ENCODE data around the gene CCDC142.

Gene CCDC142

DNA sequence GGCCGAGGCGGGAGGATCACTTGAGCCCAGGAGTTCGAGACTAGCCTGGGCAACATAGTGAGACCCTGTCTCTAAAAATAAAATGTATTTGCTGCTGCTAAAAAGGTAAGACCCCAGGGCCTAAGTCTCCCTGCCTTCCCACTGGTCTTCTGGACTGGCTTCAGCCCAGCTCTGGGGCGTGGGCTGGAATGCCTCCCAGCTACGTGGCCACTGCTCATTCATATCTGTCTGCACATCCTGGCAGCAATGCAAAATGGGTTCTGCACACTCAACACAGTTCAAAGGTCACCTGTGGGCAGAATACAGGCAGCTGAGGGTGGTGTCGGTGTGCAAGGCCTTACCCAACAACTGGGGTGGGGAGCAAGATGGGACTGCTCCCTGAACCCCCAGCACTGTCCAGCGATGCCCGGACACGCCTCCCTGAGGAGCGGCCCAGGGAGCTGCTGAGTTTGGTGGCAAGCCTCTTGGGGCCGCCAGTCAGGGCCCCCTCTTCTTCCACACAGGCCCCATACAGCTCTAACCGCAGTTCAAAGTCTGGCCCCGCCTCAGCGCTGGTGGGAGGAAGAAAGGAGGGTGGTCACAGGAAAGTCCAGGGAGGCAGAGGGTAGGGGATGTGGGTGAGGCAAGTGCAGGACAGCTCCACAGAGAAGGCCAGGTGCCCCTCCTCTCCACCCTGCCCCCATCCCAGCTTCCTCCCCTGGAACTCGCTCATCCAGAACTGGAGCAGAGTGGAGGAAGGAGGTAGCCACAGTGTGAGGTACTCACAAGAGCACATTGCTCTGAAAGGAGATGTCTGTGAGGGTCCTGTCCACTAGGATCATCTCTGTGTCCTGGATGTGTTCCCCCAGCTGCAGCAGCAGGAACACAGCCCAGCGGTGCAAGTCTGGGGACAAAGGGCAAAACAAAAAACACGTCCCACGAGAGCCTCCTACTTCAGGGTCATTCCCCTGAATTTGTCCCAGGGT lies 53.0 kb downstream of the CCDC142 start:
- FAIRE-seq = no peak
- TF ChIP-seq, protein P1, sequence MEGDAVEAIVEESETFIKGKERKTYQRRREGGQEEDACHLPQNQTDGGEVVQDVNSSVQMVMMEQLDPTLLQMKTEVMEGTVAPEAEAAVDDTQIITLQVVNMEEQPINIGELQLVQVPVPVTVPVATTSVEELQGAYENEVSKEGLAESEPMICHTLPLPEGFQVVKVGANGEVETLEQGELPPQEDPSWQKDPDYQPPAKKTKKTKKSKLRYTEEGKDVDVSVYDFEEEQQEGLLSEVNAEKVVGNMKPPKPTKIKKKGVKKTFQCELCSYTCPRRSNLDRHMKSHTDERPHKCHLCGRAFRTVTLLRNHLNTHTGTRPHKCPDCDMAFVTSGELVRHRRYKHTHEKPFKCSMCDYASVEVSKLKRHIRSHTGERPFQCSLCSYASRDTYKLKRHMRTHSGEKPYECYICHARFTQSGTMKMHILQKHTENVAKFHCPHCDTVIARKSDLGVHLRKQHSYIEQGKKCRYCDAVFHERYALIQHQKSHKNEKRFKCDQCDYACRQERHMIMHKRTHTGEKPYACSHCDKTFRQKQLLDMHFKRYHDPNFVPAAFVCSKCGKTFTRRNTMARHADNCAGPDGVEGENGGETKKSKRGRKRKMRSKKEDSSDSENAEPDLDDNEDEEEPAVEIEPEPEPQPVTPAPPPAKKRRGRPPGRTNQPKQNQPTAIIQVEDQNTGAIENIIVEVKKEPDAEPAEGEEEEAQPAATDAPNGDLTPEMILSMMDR (IDR thresholded peaks at IDR 0.05; ENCODE audit: insufficient read depth, missing control alignments) = no peak
- DNase-seq (ENCODE audit: insufficient read length, low spot score) = no peak

DNA sequence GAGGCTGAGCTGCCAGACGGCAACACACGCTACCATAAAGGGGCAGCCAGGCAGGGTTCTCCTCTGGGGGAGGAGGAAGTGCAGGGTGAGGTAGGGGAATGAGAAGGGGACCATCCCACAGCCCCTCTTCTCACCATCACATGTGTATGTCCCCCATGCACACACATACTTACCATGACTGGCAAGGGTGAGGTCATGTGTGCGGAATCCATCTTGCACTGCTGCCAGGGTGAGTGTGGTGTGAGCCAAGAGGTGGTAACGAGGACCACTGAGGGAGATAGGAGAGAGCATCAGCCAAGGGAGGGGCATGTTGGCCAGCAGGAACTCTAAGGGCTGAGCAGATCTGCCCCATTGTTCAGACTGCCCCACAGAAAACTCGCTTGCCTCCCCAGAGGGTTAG lies 54.1 kb downstream of the CCDC142 start:
- TF ChIP-seq, protein P1 (IDR thresholded peaks at IDR 0.05; ENCODE audit: insufficient read depth, missing control alignments) = no peak
- FAIRE-seq (no peak), DNase-seq (ENCODE audit: insufficient read length, low spot score) (no peak)

DNA sequence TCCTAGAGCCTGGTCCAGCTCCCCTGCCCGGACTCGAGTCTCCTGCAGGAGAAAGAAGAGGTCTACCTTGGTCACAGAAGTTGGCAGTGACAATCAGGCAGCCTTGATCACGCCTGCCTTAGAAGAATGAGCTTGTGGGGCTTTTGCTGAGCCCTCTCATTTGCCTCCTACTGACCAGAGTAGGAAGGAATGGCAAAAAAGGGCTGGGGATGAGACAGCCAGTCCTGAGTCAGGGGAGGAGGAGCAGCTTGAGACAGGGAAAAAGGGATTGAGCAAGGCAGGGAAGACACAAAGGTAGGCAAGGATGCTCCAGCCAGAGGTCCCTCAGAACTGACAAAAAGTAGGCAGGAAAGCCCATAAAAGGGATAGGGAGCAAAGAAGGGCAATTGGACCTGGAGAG lies 55.2 kb downstream of the CCDC142 start:
- DNase-seq (ENCODE audit: insufficient read length, low spot score) (no peak), FAIRE-seq (no peak)
- TF ChIP-seq, protein P1 (IDR thresholded peaks at IDR 0.05; ENCODE audit: insufficient read depth, missing control alignments) = no peak

DNA sequence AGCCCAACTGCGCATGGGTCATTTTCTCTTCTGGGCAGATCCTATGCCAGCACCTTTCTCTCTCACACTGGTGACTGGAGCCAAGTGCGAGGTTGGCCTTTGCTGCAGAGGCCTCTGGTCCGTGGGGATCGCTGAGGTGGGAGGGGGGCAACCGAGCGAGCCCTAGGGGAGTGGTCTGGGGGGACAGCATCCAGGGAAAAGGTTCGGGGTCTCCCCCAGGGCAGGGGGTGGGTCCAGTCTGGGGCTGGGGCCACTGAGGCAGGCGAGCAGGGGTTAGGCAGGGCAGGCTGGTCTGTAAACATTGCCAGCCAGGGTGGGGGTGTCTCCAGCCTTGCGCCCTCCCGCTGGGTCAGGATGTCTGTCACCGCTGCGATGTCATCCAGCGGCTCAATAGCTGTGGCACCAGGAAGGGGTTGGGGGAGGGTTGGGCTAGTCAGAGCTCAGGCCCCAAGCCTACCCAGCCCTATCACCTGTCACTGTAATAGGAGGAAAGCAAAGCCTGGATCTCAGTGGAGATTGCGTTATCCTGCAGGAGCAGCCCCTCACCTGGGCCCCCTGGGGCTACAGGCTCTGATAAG lies 56.5 kb downstream of the CCDC142 start:
- FAIRE-seq (no peak), DNase-seq (ENCODE audit: insufficient read length, low spot score) (no peak)
- TF ChIP-seq, protein P1 (IDR thresholded peaks at IDR 0.05; ENCODE audit: insufficient read depth, missing control alignments) = no peak

DNA sequence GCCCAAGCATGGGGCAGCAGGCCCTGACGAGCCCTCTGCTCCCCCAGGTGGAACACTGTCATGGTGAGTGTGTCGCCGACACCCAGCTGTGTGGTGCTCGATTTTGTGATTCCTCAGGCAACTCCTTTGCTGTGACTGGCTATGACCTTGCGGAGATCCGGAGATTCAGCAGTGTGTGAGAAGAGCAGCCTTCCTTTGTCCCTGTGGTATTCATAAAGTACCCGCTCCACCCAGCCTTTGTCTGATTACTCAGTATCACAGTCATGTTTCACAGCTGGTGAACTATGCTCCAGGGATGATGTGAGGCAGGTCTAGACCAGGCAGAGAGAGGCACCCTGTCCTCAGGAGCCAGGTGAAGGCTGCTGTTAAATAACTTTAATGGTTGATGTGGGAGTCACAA lies 57.3 kb downstream of the CCDC142 start:
- DNase-seq (ENCODE audit: insufficient read length, low spot score) (no peak), FAIRE-seq (no peak)
- TF ChIP-seq, protein P1 (IDR thresholded peaks at IDR 0.05; ENCODE audit: insufficient read depth, missing control alignments) = no peak

DNA sequence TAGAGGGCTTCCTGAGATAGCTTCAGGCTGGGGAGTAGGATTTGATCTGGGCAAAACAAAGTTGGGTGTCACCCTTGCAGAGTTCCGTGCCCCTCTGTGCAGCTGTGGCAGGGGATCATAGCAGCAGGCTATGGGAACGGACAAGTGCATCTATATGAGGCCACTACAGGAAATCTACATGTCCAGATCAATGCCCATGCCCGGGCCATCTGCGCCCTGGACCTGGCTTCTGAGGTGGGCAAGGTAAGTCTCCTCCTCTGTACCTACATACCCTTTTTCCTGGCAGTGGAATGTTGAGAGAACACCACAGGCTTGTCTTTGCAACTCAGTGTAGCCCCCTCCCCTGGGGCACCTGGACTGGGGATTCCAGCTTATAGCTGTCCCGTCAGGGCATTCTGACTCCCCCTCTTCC lies 57.8 kb downstream of the CCDC142 start:
- TF ChIP-seq, protein P1 (IDR thresholded peaks at IDR 0.05; ENCODE audit: insufficient read depth, missing control alignments) = no peak
- DNase-seq (ENCODE audit: insufficient read length, low spot score) (no peak), FAIRE-seq (no peak)
